IMR-90 (cell line): Measurements from ENCODE around the gene RPTOR. TPM values are rescaled to one million over a fixed set of nuclear protein-coding genes. Genes with fewer than 3 reads are reported as not detected.

Experiments
- ATAC-seq: fragments of 200-7000 bp; cut with Tn5 transposase; 2 replicates; pipeline ENCODE4 v1.9.1; 2020; ENCODE audit warnings: low read depth, mild to moderate bottlenecking, moderate library complexity
- BruUV-seq: library from RNA; stranded (reverse); fragments of 400-500 nt; replicated peaks from 2 replicates; lab custom pipeline; 2021; lab: Mats Ljungman, UMichigan
- CTCF ChIA-PET: fragments of 300-600 bp; formaldehyde crosslinking; extraction: SDS; loops from one replicate; lab custom pipeline; 2021; ENCODE audit warnings: antibody characterized with exemption; lab: Yijun Ruan, JAX
- POLR2A ChIA-PET: fragments of 300-600 bp; sonication (Branson Sonifier 250); formaldehyde crosslinking; loops from one replicate; lab custom pipeline; 2022; ENCODE audit warnings: antibody characterized with exemption; ENCODE audit not compliant: unreplicated experiment; lab: Charles Lee
- DNase-seq: peaks from one replicate; pipeline ENCODE4 v3.0.0; 2013
- H2AFZ ChIP-seq: replicated peaks from 2 replicates; pipeline ENCODE3; 2013; ENCODE audit warnings: low read length, mild to moderate bottlenecking; ENCODE audit not compliant: poor library complexity
- H2AK5ac ChIP-seq: 2 replicates; pipeline ENCODE4 v1.6.1; 2013; ENCODE audit warnings: low read depth, low read length, inconsistent platforms
- H2AK9ac ChIP-seq: replicated peaks from 2 replicates; pipeline ENCODE3; 2013; ENCODE audit warnings: mild to moderate bottlenecking, low read depth, low read length, moderate library complexity; ENCODE audit not compliant: poor library complexity
- H2BK120ac ChIP-seq: 2 replicates; pipeline ENCODE4 v1.6.1; 2013; ENCODE audit warnings: low read depth, low read length, inconsistent platforms
- H2BK15ac ChIP-seq: 3 replicates; pipeline ENCODE4 v1.6.1; 2013; ENCODE audit warnings: low read depth, low read length, inconsistent platforms
- H2BK20ac ChIP-seq: 2 replicates; pipeline ENCODE4 v1.6.1; 2013; ENCODE audit warnings: low read depth, mild to moderate bottlenecking, inconsistent platforms, low read length, moderate library complexity
- H2BK5ac ChIP-seq: 2 replicates; pipeline ENCODE4 v1.6.1; 2013; ENCODE audit warnings: mild to moderate bottlenecking, low read depth, low read length, inconsistent platforms; ENCODE audit not compliant: poor library complexity, severe bottlenecking
- H3K14ac ChIP-seq: replicated peaks from 2 replicates; pipeline ENCODE4 v1.6.1; 2013; ENCODE audit warnings: low read depth, low read length, inconsistent platforms
- H3K18ac ChIP-seq: 2 replicates; pipeline ENCODE4 v1.6.1; 2013; ENCODE audit warnings: low read depth, low read length, control low read depth
- H3K23ac ChIP-seq: 2 replicates; pipeline ENCODE4 v1.6.1; 2013; ENCODE audit warnings: low read depth, low read length, inconsistent platforms
- H3K27ac ChIP-seq: 2 replicates; pipeline ENCODE4 v1.5.1; 2013; ENCODE audit warnings: mild to moderate bottlenecking, control low read depth, low read length; ENCODE audit not compliant: insufficient read depth
- H3K27me3 ChIP-seq: 2 replicates; pipeline ENCODE4 v1.6.1; 2013; ENCODE audit warnings: low read length; ENCODE audit not compliant: control insufficient read depth, insufficient read depth
- H3K36me3 ChIP-seq: 2 replicates; pipeline ENCODE4 v1.6.1; 2013; ENCODE audit warnings: low read length, mixed read lengths; ENCODE audit not compliant: control insufficient read depth, insufficient read depth
- H3K4ac ChIP-seq: 2 replicates; pipeline ENCODE4 v1.6.1; 2013; ENCODE audit warnings: low read depth, low read length, inconsistent platforms
- H3K4me1 ChIP-seq: 2 replicates; pipeline ENCODE4 v1.6.1; 2013; ENCODE audit warnings: low read length, mixed read lengths; ENCODE audit not compliant: control insufficient read depth, insufficient read depth
- H3K4me2 ChIP-seq: 2 replicates; pipeline ENCODE4 v1.6.1; 2013; ENCODE audit warnings: low read depth, mild to moderate bottlenecking, control low read depth, low read length, moderate library complexity
- H3K4me3 ChIP-seq: 2 replicates; pipeline ENCODE4 v1.5.1; 2013; ENCODE audit warnings: low read depth, mild to moderate bottlenecking, control low read depth, low read length, moderate library complexity; ENCODE audit not compliant: insufficient read depth
- H3K56ac ChIP-seq: 2 replicates; pipeline ENCODE4 v1.6.1; 2013; ENCODE audit warnings: low read length, inconsistent platforms; ENCODE audit not compliant: insufficient read depth; ENCODE audit errors: extremely low read depth
- H3K79me1 ChIP-seq, 2 experiments: 2 replicates each; pipeline ENCODE4 v1.6.1; 2013; ENCODE audit warnings: low read length in 2 of 2, inconsistent platforms in 1 of 2, low read depth in 1 of 2
- H3K9ac ChIP-seq: 2 replicates; pipeline ENCODE4 v1.6.1; 2013; ENCODE audit warnings: low read depth, low read length, control low read depth
- H3K9me1 ChIP-seq: 2 replicates; pipeline ENCODE4 v1.6.1; 2013; ENCODE audit warnings: low read length, inconsistent platforms; ENCODE audit not compliant: insufficient read depth
- H3K9me3 ChIP-seq: 2 replicates; pipeline ENCODE4 v1.6.1; 2013; ENCODE audit warnings: low read length; ENCODE audit not compliant: control insufficient read depth, insufficient read depth
- H4K20me1 ChIP-seq: 2 replicates; pipeline ENCODE4 v1.6.1; 2013; ENCODE audit warnings: low read length, inconsistent platforms; ENCODE audit not compliant: insufficient read depth
- H4K5ac ChIP-seq: 2 replicates; pipeline ENCODE4 v1.6.1; 2013; ENCODE audit warnings: mild to moderate bottlenecking, low read depth, low read length, control low read depth
- H4K8ac ChIP-seq, 2 experiments: 2 replicates each; pipeline ENCODE4 v1.6.1; 2013; ENCODE audit warnings: low read depth in 2 of 2, low read length in 2 of 2, control low read depth in 1 of 2, inconsistent platforms in 1 of 2
- H4K91ac ChIP-seq: 2 replicates; pipeline ENCODE4 v1.6.1; 2013; ENCODE audit warnings: low read depth, low read length, inconsistent platforms; ENCODE audit not compliant: insufficient read depth
- BHLHE40 ChIP-seq: fragments of 150-350 bp; IDR thresholded peaks from 2 replicates; pipeline ENCODE4 v1.6.1; 2016; ENCODE audit warnings: mild to moderate bottlenecking, low read depth, low read length
- CEBPB ChIP-seq: IDR thresholded peaks from 2 replicates; pipeline ENCODE4 v1.6.1; 2012; ENCODE audit warnings: low read depth, low read length, improper control_type of control experiment
- CHD1 ChIP-seq: IDR thresholded peaks from 2 replicates; pipeline ENCODE4 v1.6.1; 2012; ENCODE audit warnings: low read depth, low read length, improper control_type of control experiment
- FOS ChIP-seq: fragments of 150-350 bp; IDR thresholded peaks from 2 replicates; pipeline ENCODE4 v1.6.1; 2016; ENCODE audit warnings: low read depth, low read length
- MAFK ChIP-seq: IDR thresholded peaks from 2 replicates; pipeline ENCODE4 v1.6.1; 2012; ENCODE audit warnings: low read depth, low read length, improper control_type of control experiment
- MAZ ChIP-seq: IDR thresholded peaks from 2 replicates; pipeline ENCODE4 v1.6.1; 2012; ENCODE audit warnings: low read depth, mild to moderate bottlenecking, low read length, improper control_type of control experiment, moderate library complexity, borderline replicate concordance
- MXI1 ChIP-seq: IDR thresholded peaks from 2 replicates; pipeline ENCODE4 v1.6.1; 2012; ENCODE audit warnings: low read depth, mild to moderate bottlenecking, low read length, moderate library complexity, borderline replicate concordance
- NFE2L2 ChIP-seq: fragments of 150-350 bp; IDR thresholded peaks from 2 replicates; pipeline ENCODE4 v1.6.1; 2016; ENCODE audit warnings: low read depth, mild to moderate bottlenecking, low read length
- POLR2A ChIP-seq: IDR thresholded peaks from 2 replicates; pipeline ENCODE4 v1.6.1; 2012; ENCODE audit warnings: mild to moderate bottlenecking, low read depth, low read length
- RAD21 ChIP-seq: IDR thresholded peaks from 2 replicates; pipeline ENCODE4 v1.6.1; 2012; ENCODE audit warnings: low read length, improper control_type of control experiment
- RCOR1 ChIP-seq: IDR thresholded peaks from 2 replicates; pipeline ENCODE4 v1.6.1; 2012; ENCODE audit warnings: mild to moderate bottlenecking, low read length, improper control_type of control experiment; ENCODE audit not compliant: insufficient replicate concordance
- RFX5 ChIP-seq: IDR thresholded peaks from 2 replicates; pipeline ENCODE4 v1.8.0; 2012; ENCODE audit warnings: low read depth, mild to moderate bottlenecking, low read length, moderate library complexity
- SMC3 ChIP-seq: fragments of 150-350 bp; IDR thresholded peaks from 2 replicates; pipeline ENCODE4 v1.6.1; 2016; ENCODE audit warnings: low read depth, mild to moderate bottlenecking, antibody characterized with exemption, low read length, moderate library complexity
- WGBS, 2 experiments: methylation state at CpG; one replicate each; pipeline versions ENCODE4 v1.1.5 to v1.1.7; 2013; ENCODE audit warnings: missing lambda C conversion rate in 2 of 2; ENCODE audit not compliant: insufficient read length in 1 of 2; ENCODE audit errors: extremely low coverage in 2 of 2; 5-methylcytosine and 5-hydroxymethylcytosine counted together
- dilution Hi-C: fragments of 300-500 bp; cut with HindIII; formaldehyde crosslinking; loops from one replicate; pipeline ENCODE4 v1.14.3; 2018; ENCODE audit warnings: low sequenced_read_pairs; ENCODE audit not compliant: unreplicated experiment
- in situ Hi-C: fragments of 300-500 bp; cut with MboI; formaldehyde crosslinking; loops from 3 replicates; pipeline ENCODE4 v1.14.3; 2019; ENCODE audit warnings: low sequenced_read_pairs, inconsistent platforms, mixed read lengths
- intact Hi-C: fragments of 100-400 bp; cut with micrococcal nuclease; formaldehyde crosslinking; loops from 2 replicates; pipeline ENCODE4 v1.10.0; 2022
- polyA plus RNA-seq, 3 experiments: library from polyadenylated mRNA; depleted of rRNA; stranded (reverse); fragments of >200 nt; gene quantifications; 2 replicates each; pipeline ENCODE4 v1.2.3, GENCODE V29; 2012; ENCODE audit warnings: low replicate concordance in 1 of 3
- total RNA-seq: library from RNA; depleted of rRNA; stranded (reverse); fragments of >200 nt; gene quantifications from 2 replicates; pipeline ENCODE4 v1.2.3, GENCODE V29; 2012
- TF ChIP-seq, protein P1 (sequence below): fragments of 150-350 bp; IDR thresholded peaks from 2 replicates; pipeline ENCODE4 v1.6.1; 2016; ENCODE audit warnings: low read depth, mild to moderate bottlenecking, low read length, moderate library complexity, borderline replicate concordance
- TF ChIP-seq, protein P2 (sequence below): conservative IDR thresholded peaks from 2 replicates; pipeline ENCODE4 v1.5.1; 2012; ENCODE audit warnings: mild to moderate bottlenecking, low read depth, low read length, improper control_type of control experiment

The RPTOR gene
- total and polyA plus RNA-seq, 2 of the 4 experiments (the other 2 are of a cell fraction) = 10.8 to 14.7 TPM

DNA sequence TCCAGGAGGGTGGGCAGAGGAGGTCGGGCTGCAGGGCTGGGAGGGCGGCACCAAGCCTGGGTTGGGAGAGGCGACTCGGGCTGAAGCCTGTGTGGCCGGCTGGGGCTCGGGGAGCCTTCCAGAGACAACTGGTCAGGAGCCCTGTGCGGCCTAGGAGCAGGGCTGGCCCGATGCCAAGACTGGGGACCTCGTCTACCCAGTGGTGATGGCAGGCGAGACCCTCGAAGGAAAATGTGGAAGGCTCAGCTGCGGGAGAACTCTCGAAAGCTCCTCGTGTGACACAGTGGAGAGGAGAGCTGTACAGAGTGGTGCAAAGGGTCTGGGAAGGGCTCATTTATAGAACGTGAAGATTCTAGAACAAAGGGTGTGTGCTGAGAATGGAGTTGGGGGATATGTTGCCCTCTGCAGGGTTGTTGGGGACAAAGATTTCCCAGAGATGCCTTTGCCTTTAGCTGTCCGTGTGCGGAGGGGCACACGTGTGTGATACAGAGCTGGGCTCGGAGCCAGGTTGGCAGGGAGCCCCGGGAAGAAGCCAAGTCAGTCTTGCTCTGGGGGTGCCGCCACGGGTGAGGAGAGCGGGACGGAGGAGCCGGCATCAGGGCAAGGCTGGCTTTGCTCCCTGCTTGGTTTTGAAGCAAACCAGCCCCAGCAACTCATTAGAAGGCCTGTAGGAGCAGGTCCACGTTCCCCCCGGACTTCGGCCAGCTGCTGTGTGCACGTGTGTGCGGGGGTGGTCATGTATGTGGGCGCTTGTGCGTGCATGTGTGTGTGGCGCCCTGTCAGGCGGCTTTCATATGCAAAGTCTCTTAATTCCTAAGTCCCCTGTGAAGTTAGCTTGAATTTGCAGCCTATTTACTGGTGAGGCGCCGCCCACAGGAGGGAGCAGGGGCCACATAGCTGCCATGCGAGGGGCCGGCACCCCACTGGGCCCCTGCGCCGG lies 314.6 kb downstream of the RPTOR start:
- Histone ChIP-seq H3K23ac (peak overlapping the region; percentile 95), H2AK5ac (peak overlapping the region; percentile 100), H4K5ac (peak overlapping the region; percentile 96), H2BK20ac (peak overlapping the region; percentile 100), H3K56ac (peak overlapping the region; percentile 79), H3K9me3 (no peaks in the 10 kb centered on the region), H3K4me3 (no peak overlapping the region), H3K18ac (peak overlapping the region; percentile 95), H2BK5ac (peak overlapping the region; percentile 100), H3K9ac (peak overlapping the region; percentile 28; the same call in 1 of the 2 replicates), H4K20me1 (no peaks in the 10 kb centered on the region), H2BK120ac (peak overlapping the region; percentile 100), H3K27me3 (no peaks in the 10 kb centered on the region), H3K4me1 (peaks cover 41% of the 10 kb centered on the region), H2AFZ (peak overlapping the region; percentile 84), H3K14ac (peak overlapping the region; percentile 98), H3K4me2 (no peak overlapping the region), H3K36me3 (peaks cover 9% of the 10 kb centered on the region), H3K79me1 (peaks cover 22 to 61% of the 10 kb centered on the region in 2 experiments), H3K4ac (peak overlapping the region; percentile 100), H2BK15ac (peak overlapping the region; percentile 96; the same call in 2 of the 3 replicates), H4K91ac (peak overlapping the region; percentile 100), H2AK9ac (peak overlapping the region; percentile 98), H4K8ac (peak overlapping the region; percentile 99), H3K9me1 (peaks cover 51% of the 10 kb centered on the region), H3K27ac (peak overlapping the region; percentile 99)
- peak; percentile 67 for ATAC-seq
- BruUV-seq = no TSS peak
- intact Hi-C loops (loop anchor here (5.0 to 10.0 kb wide), 2 partner anchors 272 to 384 kb away; partner anchors contain the start of gene NPTX1), dilution Hi-C loops (no loop called here), in situ Hi-C loops (no loop called here)
- POLR2A ChIA-PET = interaction anchor here (0.6 kb wide), 1 partner anchor 315 kb away, joined by 3 read pairs; no protein-coding TSS in a partner anchor
- CTCF ChIA-PET = no interaction called here
- WGBS, 2 experiments = 26% methylated on average over 23 of the region's 40 CpGs; no CpG with 5 or more reads in 1 of the 2 experiments
- peak; percentile 97 for DNase-seq
- TF ChIP-seq CHD1 (no peak), MXI1 (no peak), RFX5 (no peak), CEBPB (no peak), MAFK (no peak), NFE2L2 (no peak), SMC3 (peak; percentile 34; the same call in 1 of the 2 replicates), RCOR1 (no peak), FOS (peak; percentile 55), MAZ (no peak), BHLHE40 (peak; percentile 95), POLR2A (peak; percentile 16; the same call in 1 of the 2 replicates), RAD21 (peak; percentile 58)
- TF ChIP-seq, protein P1, sequence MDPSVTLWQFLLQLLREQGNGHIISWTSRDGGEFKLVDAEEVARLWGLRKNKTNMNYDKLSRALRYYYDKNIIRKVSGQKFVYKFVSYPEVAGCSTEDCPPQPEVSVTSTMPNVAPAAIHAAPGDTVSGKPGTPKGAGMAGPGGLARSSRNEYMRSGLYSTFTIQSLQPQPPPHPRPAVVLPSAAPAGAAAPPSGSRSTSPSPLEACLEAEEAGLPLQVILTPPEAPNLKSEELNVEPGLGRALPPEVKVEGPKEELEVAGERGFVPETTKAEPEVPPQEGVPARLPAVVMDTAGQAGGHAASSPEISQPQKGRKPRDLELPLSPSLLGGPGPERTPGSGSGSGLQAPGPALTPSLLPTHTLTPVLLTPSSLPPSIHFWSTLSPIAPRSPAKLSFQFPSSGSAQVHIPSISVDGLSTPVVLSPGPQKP = no peak
- TF ChIP-seq, protein P2, sequence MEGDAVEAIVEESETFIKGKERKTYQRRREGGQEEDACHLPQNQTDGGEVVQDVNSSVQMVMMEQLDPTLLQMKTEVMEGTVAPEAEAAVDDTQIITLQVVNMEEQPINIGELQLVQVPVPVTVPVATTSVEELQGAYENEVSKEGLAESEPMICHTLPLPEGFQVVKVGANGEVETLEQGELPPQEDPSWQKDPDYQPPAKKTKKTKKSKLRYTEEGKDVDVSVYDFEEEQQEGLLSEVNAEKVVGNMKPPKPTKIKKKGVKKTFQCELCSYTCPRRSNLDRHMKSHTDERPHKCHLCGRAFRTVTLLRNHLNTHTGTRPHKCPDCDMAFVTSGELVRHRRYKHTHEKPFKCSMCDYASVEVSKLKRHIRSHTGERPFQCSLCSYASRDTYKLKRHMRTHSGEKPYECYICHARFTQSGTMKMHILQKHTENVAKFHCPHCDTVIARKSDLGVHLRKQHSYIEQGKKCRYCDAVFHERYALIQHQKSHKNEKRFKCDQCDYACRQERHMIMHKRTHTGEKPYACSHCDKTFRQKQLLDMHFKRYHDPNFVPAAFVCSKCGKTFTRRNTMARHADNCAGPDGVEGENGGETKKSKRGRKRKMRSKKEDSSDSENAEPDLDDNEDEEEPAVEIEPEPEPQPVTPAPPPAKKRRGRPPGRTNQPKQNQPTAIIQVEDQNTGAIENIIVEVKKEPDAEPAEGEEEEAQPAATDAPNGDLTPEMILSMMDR = peak; percentile 46
